Pancreas (tissue), 10 donors: ENCODE data around the gene PRPS1. TPM values are rescaled to one million over a fixed set of nuclear protein-coding genes. Genes with fewer than 3 reads are reported as not detected.

Source experiments
- ATAC-seq, 4 donors: fragments of 200-7000 bp; cut with Tn5 transposase; one replicate each; pipeline versions ENCODE4 v1.8.0 to v1.9.1; 2020; ENCODE audit warnings: mild to moderate bottlenecking in 4 of 4, moderate library complexity in 4 of 4
- DNase-seq, 6 donors: peaks; one replicate each; pipeline ENCODE4 v3.0.0-alpha.2; 2020
- FAIRE-seq: peaks from 2 replicates; lab custom pipeline; 2012; peaks lifted over from hg19 to GRCh38; lab: Jason Lieb, UNC
- H3K27ac ChIP-seq, 4 donors: fragments of 200-600 bp; sonication (generic); 1 replicate in 3 of 4; 2 replicates in 1 of 4; pipeline versions ENCODE4 v1.5.0 to v1.8.0; 2020
- H3K27me3 ChIP-seq, 4 donors: fragments of 200-600 bp; one replicate each; pipeline ENCODE4 v1.8.0; 2021
- H3K36me3 ChIP-seq, 3 donors: fragments of 200-600 bp; sonication (generic) in 1 of 3; one replicate each; pipeline versions ENCODE4 v1.5.0 to v1.8.0; 2020 to 2021
- H3K4me1 ChIP-seq, 3 donors: fragments of 200-600 bp; one replicate each; pipeline ENCODE4 v1.8.0; 2021
- H3K4me3 ChIP-seq, 4 donors: fragments of 200-600 bp; sonication (generic) in 2 of 4; one replicate each; pipeline versions ENCODE4 v1.5.0 to v1.8.0; 2020 to 2021
- H3K9me3 ChIP-seq, 4 donors: fragments of 200-600 bp; one replicate each; pipeline ENCODE4 v1.8.0; 2021
- CTCF ChIP-seq, 4 donors: fragments of 200-600 bp; sonication (generic) in 3 of 4; IDR thresholded peaks; one replicate each; pipeline versions ENCODE4 v1.5.0 to v1.8.0; 2021; ENCODE audit warnings: antibody characterized with exemption in 4 of 4
- WGBS, 2 donors: extraction: QIAGEN DNeasy Blood & Tissue Kit; methylation state at CpG; one replicate each; pipeline ENCODE4 v1.1.7; 2013; 5-methylcytosine and 5-hydroxymethylcytosine counted together
- intact Hi-C, 3 donors: fragments of 100-400 bp; cut with DNase I; formaldehyde crosslinking; loops; one replicate each; pipeline versions ENCODE4 v1.11.1 to v1.14.2; 2022
- polyA plus RNA-seq, 2 donors: library from polyadenylated mRNA; stranded (reverse); fragments of 200-250 nt; gene quantifications; one replicate each; pipeline ENCODE4 v1.2.3, GENCODE V29; 2013
- total RNA-seq, 6 donors: library from RNA; stranded (reverse); fragmentation: NEBNext Ultra II Directional in 4 of 6; extraction: Animal tissue kit (Norgen Biotek cat#: 25700) in 4 of 6; gene quantifications; one replicate each; pipeline versions ENCODE4 v1.2.1 to v1.2.4, GENCODE V29; 2021 to 2023
- donor health status: healthy with polysubstance abuse.
- donor health status: DM: no; HTN: no; CAD: no; lungs with moderate emphysema.
- donor health status: DM: no; HTN: no; CAD: no.
- donor health status: control.
- donor health status: control.
- donor health status: Bipolar disorder and iron deficiency.
- donor health status: DM: yes; HTN: yes; CAD: no.
- donor health status: DM: no; HTN: no; CAD: no.
- donor health status: DM: no; HTN: no; CAD: no.
- donor health status: DM: yes; HTN: yes; CAD: no.

Gene PRPS1
- total RNA-seq: 10 to 100 TPM in 4 of 6 donors, 1 to 10 TPM in 2; 8.5 to 19.4 (median 14.1) TPM
- 10 to 100 TPM in 1 of 2 donors, 1 to 10 TPM in 1; 5.9 to 22.8 TPM for polyA plus RNA-seq

GRCh38 chrX:107627838-107628661, at the start of gene PRPS1:
TSS of gene PRPS1 (plus strand) at chrX:107628510. CDS start at chrX:107628629, 119 bp downstream.
- WGBS, 2 donors: 0 to 25% methylated on average over 37 of the region's 37 CpGs
- H3K4me3 ChIP-seq: peak within 1 kb of the TSS; percentile 5 to 55 (median 41)
- intact Hi-C loops: no loop called here

GRCh38 chrX:107579956-107580355, 48.4 kb upstream of the PRPS1 start:
- no peak overlapping the region for H3K4me3 ChIP-seq
- no peaks in the 10 kb centered on the region for H3K36me3 ChIP-seq
- no peak for ATAC-seq
- no peaks in the 10 kb centered on the region for H3K4me1 ChIP-seq
- no peaks in the 10 kb centered on the region for H3K9me3 ChIP-seq
- H3K27me3 ChIP-seq: no peaks in the 10 kb centered on the region
- H3K27ac ChIP-seq: no peak overlapping the region
- WGBS, 2 donors: 83 to 84% methylated on average over 3 of the region's 3 CpGs
- intact Hi-C loops: no loop called here
- DNase-seq: no peak
- no peak for TF ChIP-seq CTCF (IDR thresholded peaks at IDR 0.05)
- no peak for FAIRE-seq

More at GRCh38 chrX:107627838-107628661, at the start of gene PRPS1:
- FAIRE-seq: peak; percentile 98
- Histone ChIP-seq H3K27ac (peak within 1 kb of the TSS; percentile 4 to 69 (median 23)), H3K9me3 (no peaks in the 10 kb centered on the region), H3K4me1 (peaks cover 0 to 5% (median 0%) of the 10 kb centered on the region in 3 donors), H3K27me3 (no peaks in the 10 kb centered on the region), H3K36me3 (no peaks in the 10 kb centered on the region)
- no peak for TF ChIP-seq CTCF (IDR thresholded peaks at IDR 0.05)
- DNase-seq: peak; percentile 84 to 91 (median 88)
- peak; percentile 98 for ATAC-seq

- Histone ChIP-seq H3K27me3 (no peaks in the 10 kb centered on the region), H3K36me3 (no peaks in the 10 kb centered on the region), H3K9me3 (no peaks in the 10 kb centered on the region), H3K4me1 (no peaks in the 10 kb centered on the region), H3K27ac (no peak overlapping the region), H3K4me3 (no peak overlapping the region)
- intact Hi-C loops: no loop called here
- TF ChIP-seq CTCF (IDR thresholded peaks at IDR 0.05): no peak
- FAIRE-seq (no peak), DNase-seq (no peak), ATAC-seq (no peak)
- 86 to 90% methylated on average over 4 of the region's 4 CpGs for WGBS, 2 donors
Observed at GRCh38 chrX:107581923-107582322, 46.4 kb upstream of the PRPS1 start.

- 92 to 93% methylated on average over 6 of the region's 6 CpGs for WGBS, 2 donors
- H3K4me1 ChIP-seq: no peaks in the 10 kb centered on the region
- H3K27ac ChIP-seq: no peak overlapping the region
- no peaks in the 10 kb centered on the region for H3K9me3 ChIP-seq
- peaks cover 0 to 3% (median 0%) of the 10 kb centered on the region in 4 donors for H3K27me3 ChIP-seq
- intact Hi-C loops: no loop called here
- FAIRE-seq: no peak
- ATAC-seq: no peak
- TF ChIP-seq CTCF (IDR thresholded peaks at IDR 0.05): no peak
- no peaks in the 10 kb centered on the region for H3K36me3 ChIP-seq
- no peak for DNase-seq
- H3K4me3 ChIP-seq: no peak overlapping the region
Observed at GRCh38 chrX:107589243-107589642, 39.1 kb upstream of the PRPS1 start.

GRCh38 chrX:107596651-107597050, 31.7 kb upstream of the PRPS1 start:
- H3K9me3 ChIP-seq: no peaks in the 10 kb centered on the region
- H3K27me3 ChIP-seq: peaks cover 0 to 3% (median 0%) of the 10 kb centered on the region in 4 donors
- no peak for FAIRE-seq
- no peak overlapping the region for H3K27ac ChIP-seq
- no peak for TF ChIP-seq CTCF (IDR thresholded peaks at IDR 0.05)
- no peak for DNase-seq
- no peaks in the 10 kb centered on the region for H3K36me3 ChIP-seq
- peak in 1 of 4 donors; percentile 48 for ATAC-seq
- 38 to 42% methylated on average over 4 of the region's 4 CpGs for WGBS, 2 donors
- no peak overlapping the region for H3K4me3 ChIP-seq
- no peaks in the 10 kb centered on the region for H3K4me1 ChIP-seq
- intact Hi-C loops: no loop called here
